LNCAP (cell line): ENCODE data around the gene PLA2G4B.

ENCODE experiments used
- TF ChIP-seq, protein P1 (sequence below): fragments of 450-650 bp; IDR thresholded peaks from 2 replicates; pipeline ENCODE4 v1.5.1; 2017; ENCODE audit warnings: mild to moderate bottlenecking

PLA2G4B gene

GRCh38 chr15:41861736-41862356 is 23.2 kb downstream of the PLA2G4B start:
- TF ChIP-seq, protein P1, sequence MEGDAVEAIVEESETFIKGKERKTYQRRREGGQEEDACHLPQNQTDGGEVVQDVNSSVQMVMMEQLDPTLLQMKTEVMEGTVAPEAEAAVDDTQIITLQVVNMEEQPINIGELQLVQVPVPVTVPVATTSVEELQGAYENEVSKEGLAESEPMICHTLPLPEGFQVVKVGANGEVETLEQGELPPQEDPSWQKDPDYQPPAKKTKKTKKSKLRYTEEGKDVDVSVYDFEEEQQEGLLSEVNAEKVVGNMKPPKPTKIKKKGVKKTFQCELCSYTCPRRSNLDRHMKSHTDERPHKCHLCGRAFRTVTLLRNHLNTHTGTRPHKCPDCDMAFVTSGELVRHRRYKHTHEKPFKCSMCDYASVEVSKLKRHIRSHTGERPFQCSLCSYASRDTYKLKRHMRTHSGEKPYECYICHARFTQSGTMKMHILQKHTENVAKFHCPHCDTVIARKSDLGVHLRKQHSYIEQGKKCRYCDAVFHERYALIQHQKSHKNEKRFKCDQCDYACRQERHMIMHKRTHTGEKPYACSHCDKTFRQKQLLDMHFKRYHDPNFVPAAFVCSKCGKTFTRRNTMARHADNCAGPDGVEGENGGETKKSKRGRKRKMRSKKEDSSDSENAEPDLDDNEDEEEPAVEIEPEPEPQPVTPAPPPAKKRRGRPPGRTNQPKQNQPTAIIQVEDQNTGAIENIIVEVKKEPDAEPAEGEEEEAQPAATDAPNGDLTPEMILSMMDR, result no peak

GRCh38 chr15:41862515-41863116 is 24.0 kb downstream of the PLA2G4B start:
- TF ChIP-seq, protein P1, result no peak

DNA sequence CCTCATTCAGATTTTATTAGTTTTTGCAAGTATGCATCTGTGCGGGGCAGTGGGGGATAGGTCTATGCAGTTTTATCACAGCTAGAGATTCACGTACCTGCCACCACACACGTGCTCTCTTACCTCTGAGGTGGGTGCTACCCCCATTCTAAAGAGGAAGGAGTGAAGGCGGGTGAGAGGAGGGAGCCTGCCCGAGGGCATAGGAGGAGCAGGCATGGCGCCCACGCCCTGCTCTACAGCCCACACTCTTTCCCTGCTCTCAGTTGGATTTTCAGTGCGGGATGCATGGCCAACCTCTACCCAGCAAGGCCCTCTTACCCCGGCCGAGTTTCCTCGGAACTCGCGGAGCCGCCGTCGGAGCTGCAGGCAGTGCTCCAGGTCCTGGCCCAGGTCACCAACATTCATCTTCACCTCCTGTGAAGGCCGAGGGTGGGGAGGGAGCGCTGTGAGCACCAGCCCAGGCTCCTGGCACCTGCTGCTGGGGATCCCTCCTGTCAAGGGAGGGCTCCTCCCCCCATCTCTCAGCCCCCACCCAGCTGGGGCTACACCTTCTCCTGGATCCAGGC is 26.9 kb downstream of the PLA2G4B start:
- TF ChIP-seq, protein P1, result no peak

- TF ChIP-seq, protein P1, result no peak
These were observed 27.6 kb downstream of the PLA2G4B start for GRCh38 chr15:41866263-41866703.

- TF ChIP-seq, protein P1, result no peak
These were observed 28.4 kb downstream of the PLA2G4B start for GRCh38 chr15:41866872-41867579.

DNA sequence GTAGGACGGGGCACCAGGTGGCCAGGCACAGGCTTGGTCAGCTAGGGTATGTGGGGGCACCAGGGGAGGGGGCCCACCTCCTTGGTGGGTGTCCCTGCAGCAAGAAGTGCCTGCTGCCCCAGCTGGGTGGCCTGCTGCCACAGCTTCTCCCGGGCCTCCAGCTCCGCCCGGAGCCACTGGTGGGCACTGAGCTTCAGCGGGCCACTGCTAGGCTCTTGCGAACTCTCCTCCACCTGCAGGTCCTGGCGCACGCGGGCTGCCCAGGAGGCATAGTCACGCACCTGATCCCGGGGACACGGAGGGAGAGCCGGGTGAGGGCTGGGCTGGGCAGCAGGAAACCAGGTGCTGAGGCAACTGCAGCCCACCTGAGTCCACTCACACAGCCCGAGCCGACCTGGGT is 29.7 kb downstream of the PLA2G4B start:
- TF ChIP-seq, protein P1, result no peak

GRCh38 chr15:41869770-41870688 is 31.4 kb downstream of the PLA2G4B start:
- TF ChIP-seq, protein P1, result no peak
